ENCODE measurements around the gene MS4A10. TPM values are rescaled to one million over a fixed set of nuclear protein-coding genes. Genes with fewer than 3 reads are reported as not detected.

MS4A10 gene
- total and polyA plus RNA-seq, 4 donors: not detected

- H3K9me3 ChIP-seq (ENCODE audit: control insufficient read depth in 4 of 4, low read length in 3 of 4): peaks cover 0 to 5% (median 3%) of the 10 kb centered on the region in 4 donors
- H3K4me3 ChIP-seq (ENCODE audit: low read depth in 1 of 3, low read length in 3 of 3): no peak overlapping the region
- TF ChIP-seq YY1 (IDR thresholded peaks at IDR 0.05) (no peak), EGR1 (IDR thresholded peaks at IDR 0.05; ENCODE audit: low read depth in 2 of 2) (no peak), RXRA (IDR thresholded peaks at IDR 0.05) (no peak), NR2F2 (IDR thresholded peaks at IDR 0.05) (no peak), TAF1 (conservative IDR thresholded peaks at IDR 0.05) (no peak), JUND (IDR thresholded peaks at IDR 0.05) (no peak), REST (IDR thresholded peaks at IDR 0.05) (no peak), HNF4G (IDR thresholded peaks at IDR 0.05) (no peak), SP1 (IDR thresholded peaks at IDR 0.05) (no peak), MAX (IDR thresholded peaks at IDR 0.05) (no peak), GABPA (IDR thresholded peaks at IDR 0.05 in 1 of 2, conservative IDR thresholded peaks at IDR 0.05 in 1 of 2) (no peak), FOXA2 (IDR thresholded peaks at IDR 0.05) (no peak), FOXA1 (IDR thresholded peaks at IDR 0.05) (no peak), HNF4A (conservative IDR thresholded peaks at IDR 0.05) (no peak)
- TF ChIP-seq, protein P1, sequence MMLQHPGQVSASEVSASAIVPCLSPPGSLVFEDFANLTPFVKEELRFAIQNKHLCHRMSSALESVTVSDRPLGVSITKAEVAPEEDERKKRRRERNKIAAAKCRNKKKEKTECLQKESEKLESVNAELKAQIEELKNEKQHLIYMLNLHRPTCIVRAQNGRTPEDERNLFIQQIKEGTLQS (IDR thresholded peaks at IDR 0.05): no peak
- TF ChIP-seq, protein P2, sequence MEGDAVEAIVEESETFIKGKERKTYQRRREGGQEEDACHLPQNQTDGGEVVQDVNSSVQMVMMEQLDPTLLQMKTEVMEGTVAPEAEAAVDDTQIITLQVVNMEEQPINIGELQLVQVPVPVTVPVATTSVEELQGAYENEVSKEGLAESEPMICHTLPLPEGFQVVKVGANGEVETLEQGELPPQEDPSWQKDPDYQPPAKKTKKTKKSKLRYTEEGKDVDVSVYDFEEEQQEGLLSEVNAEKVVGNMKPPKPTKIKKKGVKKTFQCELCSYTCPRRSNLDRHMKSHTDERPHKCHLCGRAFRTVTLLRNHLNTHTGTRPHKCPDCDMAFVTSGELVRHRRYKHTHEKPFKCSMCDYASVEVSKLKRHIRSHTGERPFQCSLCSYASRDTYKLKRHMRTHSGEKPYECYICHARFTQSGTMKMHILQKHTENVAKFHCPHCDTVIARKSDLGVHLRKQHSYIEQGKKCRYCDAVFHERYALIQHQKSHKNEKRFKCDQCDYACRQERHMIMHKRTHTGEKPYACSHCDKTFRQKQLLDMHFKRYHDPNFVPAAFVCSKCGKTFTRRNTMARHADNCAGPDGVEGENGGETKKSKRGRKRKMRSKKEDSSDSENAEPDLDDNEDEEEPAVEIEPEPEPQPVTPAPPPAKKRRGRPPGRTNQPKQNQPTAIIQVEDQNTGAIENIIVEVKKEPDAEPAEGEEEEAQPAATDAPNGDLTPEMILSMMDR (IDR thresholded peaks at IDR 0.05; ENCODE audit: low read depth, low read length, missing input control): no peak
- TF ChIP-seq, protein P3, sequence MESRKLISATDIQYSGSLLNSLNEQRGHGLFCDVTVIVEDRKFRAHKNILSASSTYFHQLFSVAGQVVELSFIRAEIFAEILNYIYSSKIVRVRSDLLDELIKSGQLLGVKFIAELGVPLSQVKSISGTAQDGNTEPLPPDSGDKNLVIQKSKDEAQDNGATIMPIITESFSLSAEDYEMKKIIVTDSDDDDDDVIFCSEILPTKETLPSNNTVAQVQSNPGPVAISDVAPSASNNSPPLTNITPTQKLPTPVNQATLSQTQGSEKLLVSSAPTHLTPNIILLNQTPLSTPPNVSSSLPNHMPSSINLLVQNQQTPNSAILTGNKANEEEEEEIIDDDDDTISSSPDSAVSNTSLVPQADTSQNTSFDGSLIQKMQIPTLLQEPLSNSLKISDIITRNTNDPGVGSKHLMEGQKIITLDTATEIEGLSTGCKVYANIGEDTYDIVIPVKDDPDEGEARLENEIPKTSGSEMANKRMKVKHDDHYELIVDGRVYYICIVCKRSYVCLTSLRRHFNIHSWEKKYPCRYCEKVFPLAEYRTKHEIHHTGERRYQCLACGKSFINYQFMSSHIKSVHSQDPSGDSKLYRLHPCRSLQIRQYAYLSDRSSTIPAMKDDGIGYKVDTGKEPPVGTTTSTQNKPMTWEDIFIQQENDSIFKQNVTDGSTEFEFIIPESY (IDR thresholded peaks at IDR 0.05): no peak
- no peak overlapping the region for H3K27ac ChIP-seq (ENCODE audit: low read depth in 1 of 2, low read length in 2 of 2)
- H3K4me1 ChIP-seq (ENCODE audit: control insufficient read depth in 4 of 4, insufficient read depth in 4 of 4, low read length in 3 of 4): no peaks in the 10 kb centered on the region
- H3K36me3 ChIP-seq (ENCODE audit: control insufficient read depth in 4 of 4, insufficient read depth in 3 of 4, low read depth in 1 of 4, low read length in 3 of 4): no peaks in the 10 kb centered on the region
- WGBS: 94% methylated on average over 2 of the region's 2 CpGs
- no peak for DNase-seq (ENCODE audit: low spot score)
- H3K9ac ChIP-seq (ENCODE audit: low read depth in 1 of 2, low read length in 2 of 2): no peak overlapping the region
- no peaks in the 10 kb centered on the region for H3K27me3 ChIP-seq (ENCODE audit: control insufficient read depth in 4 of 4, insufficient read depth in 4 of 4, low read length in 3 of 4)
Measured at GRCh38 chr11:60816590-60817157, 31.5 kb downstream of the MS4A10 start.
